Activated CD4-positive, alpha-beta T cell treated with anti-CD3 and anti-CD28 coated beads for 48 hours (primary cell): ENCODE data around the gene WDR41.
"Not testable (repeated sequence)": the region's sequence is repeated elsewhere in the genome, so short reads cannot be mapped to it uniquely, and the experiment has no call there.

Experiments
- DNase-seq: peaks from one replicate; pipeline ENCODE4 v3.0.0-alpha.2; 2020

Gene WDR41

DNA sequence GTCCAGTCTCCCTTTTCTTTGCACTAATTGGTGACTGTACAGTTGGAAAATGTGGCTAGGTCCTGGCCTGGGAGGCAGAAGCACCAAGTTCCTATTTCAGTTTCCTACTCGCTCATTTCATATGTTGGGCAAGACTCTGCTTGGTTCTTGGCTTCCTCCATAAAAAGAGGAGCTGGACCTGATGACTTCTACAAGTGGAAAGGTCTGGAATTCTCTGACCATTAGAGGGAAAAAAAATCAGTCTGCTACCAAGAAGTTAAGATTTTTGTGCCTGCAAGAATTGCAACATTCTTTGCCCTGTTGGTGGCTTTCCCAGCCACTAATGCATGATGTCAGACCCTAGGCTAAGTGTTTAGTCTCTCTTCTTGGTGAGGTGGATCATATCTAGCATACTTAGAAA lies 91.5 kb downstream of the WDR41 start:
- DNase-seq: no peak

DNA sequence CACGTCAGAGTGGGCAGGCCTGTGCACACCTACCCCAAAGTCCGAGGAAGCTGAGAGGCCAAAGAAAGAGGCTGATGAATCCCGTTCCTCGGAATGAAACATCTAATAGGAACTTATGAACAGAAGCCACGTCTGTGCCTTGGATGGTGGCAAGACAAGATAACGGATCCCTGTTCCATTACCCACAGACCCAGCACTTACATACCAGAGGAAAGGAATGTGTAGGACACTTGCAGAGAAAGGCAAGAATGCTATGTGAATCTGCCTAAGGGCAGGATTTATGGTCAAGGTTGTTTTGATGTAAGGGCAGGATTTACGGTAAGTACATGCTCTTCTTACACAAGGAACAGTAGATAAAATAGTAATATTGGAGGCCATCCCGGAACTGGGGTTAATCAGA lies 93.2 kb downstream of the WDR41 start:
- DNase-seq: no peak

DNA sequence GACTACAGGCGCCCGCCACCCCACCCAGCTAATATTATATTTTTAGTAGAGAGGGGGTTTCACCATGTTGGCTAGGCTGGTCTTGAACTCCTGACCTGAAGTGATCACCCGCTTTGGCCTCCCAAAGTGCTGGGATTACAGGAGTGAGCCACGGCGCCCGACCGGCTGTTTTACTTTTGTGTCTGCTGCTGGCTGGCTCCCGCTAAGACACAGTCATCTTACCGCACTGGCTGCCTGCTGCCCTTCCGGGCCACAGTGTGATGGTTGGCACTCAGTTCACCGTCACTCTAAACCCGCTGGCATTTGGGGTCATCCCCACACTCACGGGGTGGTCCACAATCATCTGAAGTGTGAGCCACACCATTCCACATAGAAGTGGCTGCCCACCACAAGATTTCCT lies 93.7 kb downstream of the WDR41 start:
- no peak for DNase-seq

DNA sequence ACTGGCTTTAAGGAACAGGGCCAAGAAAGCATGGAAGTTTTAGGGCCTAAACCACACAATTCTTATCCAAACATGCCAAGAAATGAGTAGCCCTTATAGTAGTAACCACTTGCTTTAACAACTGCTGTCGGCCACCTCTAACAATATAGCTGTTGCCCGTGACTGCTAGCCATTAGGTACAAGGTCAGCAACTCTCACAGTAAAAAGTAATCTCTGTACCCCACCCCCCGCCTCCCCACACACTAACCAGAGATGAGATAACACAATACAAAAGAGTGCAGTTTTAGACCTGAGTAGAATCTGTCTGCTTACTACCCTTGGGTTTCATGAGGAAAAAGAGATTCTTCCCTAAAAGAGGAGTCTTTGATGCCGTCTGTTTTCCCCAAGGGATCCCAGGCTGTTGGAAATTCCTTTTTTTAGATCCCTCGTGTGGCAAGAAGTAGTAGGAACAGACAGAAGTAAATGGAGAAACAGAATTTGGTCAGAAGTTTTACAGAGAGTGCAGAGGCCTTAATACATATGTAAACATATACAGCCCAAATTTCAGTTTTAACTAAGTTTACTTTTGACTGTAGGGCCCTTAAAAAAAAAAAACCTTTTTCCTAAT lies 94.3 kb downstream of the WDR41 start:
- no peak for DNase-seq

DNA sequence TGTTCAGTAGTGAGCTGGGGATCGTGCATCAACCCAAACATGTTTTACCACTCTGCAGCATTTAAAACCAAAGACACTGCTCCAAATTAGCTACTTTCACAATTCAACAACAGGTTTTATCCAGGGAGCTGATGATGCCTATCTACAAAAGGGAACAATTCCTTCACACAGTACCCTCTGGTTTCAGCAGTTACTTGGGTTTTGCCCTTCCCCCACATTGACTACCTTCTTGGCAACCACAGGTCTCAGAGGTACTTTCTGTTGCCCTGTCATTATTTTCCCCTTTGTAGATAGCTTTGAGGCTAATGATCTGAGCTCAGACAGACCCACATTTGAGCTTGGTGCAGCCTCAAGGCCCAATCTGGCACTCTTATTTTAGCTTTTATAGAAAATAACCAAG lies 96.1 kb downstream of the WDR41 start:
- DNase-seq: no peak

DNA sequence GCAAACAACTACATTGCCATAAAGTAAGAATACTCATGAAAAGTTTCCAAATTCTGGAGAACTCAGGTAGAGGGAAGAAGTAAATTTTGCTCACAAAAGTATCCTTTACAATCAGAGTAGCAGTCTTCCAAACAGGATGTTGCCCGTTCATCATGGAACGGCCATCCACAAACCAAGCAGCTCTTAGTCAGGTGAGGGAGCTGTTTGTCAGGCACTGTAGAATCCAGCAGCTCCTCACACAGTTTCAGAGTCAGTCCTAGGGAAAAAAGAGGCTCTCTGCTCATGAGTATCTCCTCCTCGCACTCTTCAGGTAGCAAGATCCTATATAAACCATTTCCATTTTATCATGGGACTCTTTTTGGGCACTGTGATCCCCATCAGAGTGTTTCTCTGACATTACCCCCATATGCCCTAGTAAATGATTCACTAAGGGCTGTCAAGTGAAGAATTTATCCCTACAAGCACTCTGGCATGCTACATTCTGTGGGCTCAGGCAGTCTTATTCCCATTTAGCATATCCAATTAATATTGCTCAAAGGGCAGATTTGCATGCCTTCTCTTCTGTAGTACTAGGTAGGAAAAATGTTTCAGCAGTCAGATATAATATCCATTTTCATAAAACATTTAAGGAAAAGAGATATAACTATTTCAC lies 97.9 kb downstream of the WDR41 start:
- no peak for DNase-seq

DNA sequence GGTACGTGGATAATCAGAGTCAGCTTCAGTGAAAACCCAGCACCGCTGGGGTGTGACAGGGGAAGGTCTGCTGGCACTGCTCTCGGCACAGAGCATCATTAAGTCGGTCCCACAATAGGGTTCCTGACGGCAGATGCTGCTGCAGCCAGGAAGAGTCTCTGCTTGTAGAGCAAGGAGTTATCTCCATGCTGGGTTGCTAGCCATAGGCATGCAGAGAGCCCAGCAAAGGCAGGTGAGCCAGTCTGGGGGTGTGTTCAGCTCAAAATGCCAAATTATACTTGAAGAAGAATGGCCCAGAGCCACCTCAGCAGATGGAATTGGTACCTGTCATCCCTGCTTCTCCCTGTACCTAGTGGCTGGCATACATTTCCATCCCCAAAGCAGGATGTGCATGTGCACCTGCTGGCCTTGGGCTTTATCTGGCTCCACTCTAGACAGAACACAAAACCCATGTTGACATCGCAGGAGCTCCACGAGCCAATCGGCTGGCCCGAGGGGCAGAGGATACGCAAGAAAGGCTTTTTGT lies 100.8 kb downstream of the WDR41 start:
- DNase-seq: no peak

DNA sequence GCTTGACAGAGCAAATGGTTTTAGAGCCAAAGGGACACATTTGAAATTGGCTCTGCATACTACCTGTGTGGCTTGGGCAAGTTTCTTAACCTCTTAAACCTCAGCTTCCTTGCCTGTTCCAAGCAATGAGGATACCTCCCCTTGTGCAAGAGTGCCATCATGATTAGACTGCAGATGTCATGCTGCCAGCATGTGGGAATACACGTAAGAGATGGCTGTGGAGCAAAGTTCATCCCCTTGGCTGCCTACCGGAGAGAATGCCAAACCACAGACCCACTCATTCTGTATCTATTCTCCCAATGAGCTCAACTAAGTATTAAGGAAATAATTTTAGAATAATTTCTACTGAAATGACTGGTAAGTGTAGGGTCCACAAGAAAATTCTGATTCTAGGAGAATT lies 101.3 kb downstream of the WDR41 start:
- DNase-seq: no peak

DNA sequence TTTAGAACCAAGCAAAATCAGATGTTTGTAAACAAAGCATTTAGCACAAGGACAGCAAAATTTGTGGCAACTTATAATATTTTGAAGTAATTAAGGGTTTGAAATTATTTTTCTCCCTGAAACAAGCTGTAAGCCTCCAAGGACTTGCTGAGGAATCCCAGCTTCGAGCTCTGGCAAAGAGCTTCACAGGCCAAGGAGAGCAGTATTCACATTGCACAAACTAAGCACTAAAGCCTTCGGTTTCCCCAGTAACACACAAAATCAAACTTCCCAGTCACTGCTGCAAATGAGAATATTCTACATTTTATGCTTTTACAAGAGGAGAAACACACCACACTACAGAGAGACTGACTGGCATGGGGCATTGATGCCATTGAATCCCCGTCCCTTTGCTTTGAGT lies 101.9 kb downstream of the WDR41 start:
- no peak for DNase-seq

DNA sequence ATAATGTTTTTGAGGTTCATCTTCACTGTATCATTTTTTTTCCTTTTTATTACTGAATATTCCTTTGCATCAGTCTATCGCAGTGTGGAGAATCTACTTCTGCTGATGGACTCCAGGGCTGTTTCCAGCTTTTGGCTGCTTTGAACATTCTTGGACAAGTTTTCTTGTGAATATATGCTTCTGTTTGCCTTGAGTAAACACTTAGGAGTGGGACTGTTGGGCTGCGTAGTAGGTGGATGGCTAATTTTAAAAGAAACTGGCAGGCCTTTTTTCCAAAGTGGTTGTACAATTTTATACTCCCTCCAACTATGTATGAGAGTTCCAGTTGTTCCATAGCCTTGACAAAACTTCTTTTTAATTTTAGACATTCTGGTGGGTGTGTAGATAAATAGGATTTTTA lies 102.4 kb downstream of the WDR41 start:
- DNase-seq: no peak

DNA sequence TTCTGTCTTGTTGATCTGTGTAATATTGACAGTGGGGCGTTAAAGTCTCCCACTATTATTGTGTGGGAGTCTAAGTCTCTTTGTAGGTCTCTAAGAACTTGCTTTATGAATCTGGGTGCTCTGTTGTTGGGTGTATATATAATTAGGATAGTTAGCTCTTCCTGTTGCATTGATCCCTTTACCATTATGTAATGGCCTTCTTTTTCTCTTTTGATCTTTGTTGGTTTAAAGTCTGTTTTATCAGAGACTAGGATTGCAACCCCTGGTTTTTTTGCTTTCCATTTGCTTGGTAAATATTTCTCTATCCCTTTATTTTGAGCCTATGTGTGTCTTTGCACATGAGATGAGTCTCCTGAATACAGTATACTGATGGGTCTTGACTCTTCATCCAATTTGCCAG lies 105.8 kb downstream of the WDR41 start:
- DNase-seq: not testable (repeated sequence)

DNA sequence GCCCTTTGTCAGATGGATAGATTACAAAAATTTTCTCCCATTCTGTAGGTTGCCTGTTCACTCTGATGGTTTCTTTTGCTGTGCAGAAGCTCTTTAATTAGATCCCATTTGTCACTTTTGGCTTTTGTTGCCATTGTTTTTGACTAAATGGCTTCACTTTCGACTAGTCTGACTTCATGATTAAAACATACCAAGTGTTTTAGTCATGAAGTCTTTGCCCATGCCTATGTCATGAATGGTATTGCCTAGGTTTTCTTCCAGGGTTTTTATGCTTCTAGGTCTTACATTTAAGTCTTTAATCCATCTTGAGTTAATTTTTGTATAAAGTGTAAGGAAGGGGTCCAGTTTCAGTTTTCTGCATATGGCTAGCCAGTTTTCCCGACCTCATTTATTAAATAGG lies 108.8 kb downstream of the WDR41 start:
- DNase-seq: not testable (repeated sequence)
